H1 (cell line): Measurements from ENCODE around the gene PSG7. TPM values are rescaled to one million over a fixed set of nuclear protein-coding genes. Genes with fewer than 3 reads are reported as not detected.
A peak's percentile ranks its signal among the peaks of the same experiment; 100 is the strongest.
"Not testable (repeated sequence)": the region's sequence is repeated elsewhere in the genome, so short reads cannot be mapped to it uniquely, and the experiment has no call there.

Experiments
- CTCF ChIA-PET: fragments of 300-600 bp; sonication (Branson Sonifier 250); formaldehyde crosslinking; loops from one replicate; lab custom pipeline; 2021; ENCODE audit not compliant: partially characterized antibody; lab: Charles Lee
- POLR2A ChIA-PET: fragments of 300-600 bp; sonication (Branson Sonifier 250); formaldehyde crosslinking; loops from one replicate; lab custom pipeline; 2021; ENCODE audit warnings: inconsistent platforms; ENCODE audit not compliant: partially characterized antibody; lab: Charles Lee
- DNase-seq, 2 experiments: peaks; one replicate each; pipeline versions ENCODE4 v3.0.0 to v3.0.0-alpha.2; 2010 to 2022; ENCODE audit warnings: low spot score in 2 of 2, low read depth in 1 of 2, mixed read lengths in 1 of 2
- FAIRE-seq: peaks from 2 replicates; lab custom pipeline; 2011; peaks lifted over from hg19 to GRCh38; lab: Jason Lieb, UNC
- H2AFZ ChIP-seq: 2 replicates; pipeline ENCODE4 v1.8.1; 2012; ENCODE audit warnings: low read length, inconsistent platforms
- H2AK5ac ChIP-seq: 2 replicates; pipeline ENCODE4 v1.6.1; 2013; ENCODE audit warnings: low read depth, low read length
- H2BK120ac ChIP-seq: replicated peaks from 2 replicates; pipeline ENCODE3; 2013; ENCODE audit warnings: low read depth, low read length, inconsistent platforms
- H2BK12ac ChIP-seq: 2 replicates; pipeline ENCODE4 v1.6.1; 2013; ENCODE audit warnings: low read depth, low read length
- H2BK15ac ChIP-seq: 2 replicates; pipeline ENCODE4 v1.6.1; 2013; ENCODE audit warnings: low read length
- H2BK20ac ChIP-seq: 2 replicates; pipeline ENCODE4 v1.6.1; 2013; ENCODE audit warnings: low read length
- H2BK5ac ChIP-seq: 2 replicates; pipeline ENCODE4 v1.6.1; 2013; ENCODE audit warnings: low read depth, low read length
- H3K14ac ChIP-seq: 2 replicates; pipeline ENCODE4 v1.6.1; 2013; ENCODE audit warnings: inconsistent platforms; ENCODE audit not compliant: insufficient read length
- H3K18ac ChIP-seq: 2 replicates; pipeline ENCODE4 v1.6.1; 2013; ENCODE audit warnings: low read length; ENCODE audit errors: extremely low read depth
- H3K23ac ChIP-seq: 2 replicates; pipeline ENCODE4 v1.6.1; 2013; ENCODE audit warnings: inconsistent platforms; ENCODE audit not compliant: insufficient read length
- H3K23me2 ChIP-seq: 2 replicates; pipeline ENCODE4 v1.6.1; 2013; ENCODE audit warnings: low read depth, low read length
- H3K27ac ChIP-seq: 2 replicates; pipeline ENCODE4 v1.6.1; 2011; ENCODE audit warnings: low read depth, low read length, inconsistent platforms
- H3K27me3 ChIP-seq, 4 experiments: replicated peaks in 1 of 4; 1 replicate in 1 of 4; 2 replicates in 3 of 4; pipeline versions ENCODE4 v1.6.1 to v1.8.1; 2011 to 2013; ENCODE audit warnings: low read length in 3 of 4, mild to moderate bottlenecking in 3 of 4, inconsistent platforms in 2 of 4, mixed read lengths in 2 of 4, moderate library complexity in 1 of 4; ENCODE audit not compliant: control insufficient read depth in 3 of 4, insufficient read depth in 3 of 4; ENCODE audit errors: extremely low read depth in 1 of 4
- H3K36me3 ChIP-seq, 4 experiments: 2 replicates each; pipeline versions ENCODE4 v1.6.1 to v1.8.1; 2011 to 2013; ENCODE audit warnings: mild to moderate bottlenecking in 4 of 4, low read length in 3 of 4, moderate library complexity in 2 of 4, control low read depth in 1 of 4, inconsistent platforms in 1 of 4; ENCODE audit not compliant: insufficient read depth in 4 of 4, control insufficient read depth in 2 of 4
- H3K4ac ChIP-seq: replicated peaks from 2 replicates; pipeline ENCODE3; 2013; ENCODE audit warnings: low read length, low read depth, mixed read lengths, inconsistent platforms; ENCODE audit not compliant: insufficient read length
- H3K4me1 ChIP-seq, 4 experiments: replicated peaks in 1 of 4; 1 replicate in 1 of 4; 2 replicates in 3 of 4; pipeline versions ENCODE4 v1.6.1 to v1.8.1; 2011 to 2013; ENCODE audit warnings: low read length in 3 of 4, inconsistent platforms in 2 of 4, mixed read lengths in 1 of 4; ENCODE audit not compliant: insufficient read depth in 4 of 4, control insufficient read depth in 3 of 4
- H3K4me2 ChIP-seq, 2 experiments: 2 replicates each; pipeline versions ENCODE4 v1.6.1 to v1.8.1; 2011 to 2013; ENCODE audit warnings: low read depth in 2 of 2, low read length in 2 of 2, control low read depth in 1 of 2, inconsistent platforms in 1 of 2, mild to moderate bottlenecking in 1 of 2; ENCODE audit not compliant: insufficient read depth in 1 of 2
- H3K4me3 ChIP-seq, 4 experiments: fragments of 200-600, 300-600 bp in 1 of 4; sonication (generic), shearing (Covaris generic), sonication (Bioruptor Twin) in 1 of 4; 2 replicates each; pipeline versions ENCODE4 v1.5.1 to v1.8.1; 2011 to 2016; ENCODE audit warnings: low read length in 4 of 4, low read depth in 3 of 4, control low read depth in 2 of 4, inconsistent platforms in 2 of 4, mild to moderate bottlenecking in 2 of 4, mixed read lengths in 1 of 4, moderate library complexity in 1 of 4; ENCODE audit not compliant: insufficient read depth in 2 of 4; ENCODE audit errors: extremely low read depth in 1 of 4
- H3K56ac ChIP-seq: replicated peaks from 2 replicates; pipeline ENCODE3; 2013; ENCODE audit warnings: low read depth, mild to moderate bottlenecking, mixed read lengths, low read length, inconsistent platforms; ENCODE audit not compliant: insufficient read length
- H3K79me1 ChIP-seq: 2 replicates; pipeline ENCODE4 v1.6.1; 2013; ENCODE audit warnings: low read depth, low read length, control low read depth
- H3K79me2 ChIP-seq, 2 experiments: 2 replicates each; pipeline versions ENCODE4 v1.6.1 to v1.8.1; 2012 to 2013; ENCODE audit warnings: low read length in 2 of 2, mild to moderate bottlenecking in 2 of 2, inconsistent platforms in 1 of 2; ENCODE audit not compliant: insufficient read depth in 2 of 2, control insufficient read depth in 1 of 2
- H3K9ac ChIP-seq, 4 experiments: replicated peaks in 1 of 4; 1 replicate in 1 of 4; 2 replicates in 3 of 4; pipeline versions ENCODE4 v1.6.1 to v1.8.1; 2011 to 2013; ENCODE audit warnings: low read depth in 3 of 4, low read length in 3 of 4, control low read depth in 2 of 4, mild to moderate bottlenecking in 2 of 4, moderate library complexity in 2 of 4, inconsistent platforms in 1 of 4; ENCODE audit errors: extremely low read depth in 1 of 4
- H3K9me3 ChIP-seq, 2 experiments: 2 replicates each; pipeline versions ENCODE4 v1.6.1 to v1.8.1; 2012 to 2013; ENCODE audit warnings: mild to moderate bottlenecking in 2 of 2, moderate library complexity in 2 of 2, control low read depth in 1 of 2, inconsistent platforms in 1 of 2, low read depth in 1 of 2, low read length in 1 of 2, mixed read lengths in 1 of 2; ENCODE audit not compliant: insufficient read depth in 2 of 2
- H4K20me1 ChIP-seq, 2 experiments: replicated peaks in 1 of 2; 2 replicates each; pipeline versions ENCODE3 to v1.8.1; 2011 to 2013; ENCODE audit warnings: inconsistent platforms in 2 of 2, low read length in 2 of 2, mild to moderate bottlenecking in 1 of 2; ENCODE audit not compliant: insufficient read depth in 2 of 2, control insufficient read depth in 1 of 2
- H4K5ac ChIP-seq: 2 replicates; pipeline ENCODE4 v1.6.1; 2013; ENCODE audit warnings: low read length, low read depth, mixed read lengths, inconsistent platforms; ENCODE audit not compliant: insufficient read length
- H4K8ac ChIP-seq: 2 replicates; pipeline ENCODE4 v1.8.0; 2013; ENCODE audit warnings: mild to moderate bottlenecking, moderate library complexity, low read length, inconsistent platforms; ENCODE audit not compliant: insufficient read depth; ENCODE audit errors: extremely low read depth
- H4K91ac ChIP-seq: replicated peaks from 2 replicates; pipeline ENCODE3; 2013; ENCODE audit warnings: low read length, mixed read lengths, inconsistent platforms; ENCODE audit not compliant: insufficient read length
- CTCF ChIP-seq, 3 experiments: IDR thresholded peaks; 1 replicate in 2 of 3; 2 replicates in 1 of 3; pipeline versions ENCODE4 v1.5.1 to v1.6.1; 2011; ENCODE audit warnings: low read length in 3 of 3, mild to moderate bottlenecking in 3 of 3, inconsistent platforms in 2 of 3, low read depth in 1 of 3, moderate library complexity in 1 of 3; ENCODE audit not compliant: insufficient read depth in 1 of 3; ENCODE audit errors: control extremely low read depth in 1 of 3
- RAD21 ChIP-seq, 2 experiments: IDR thresholded peaks in 1 of 2; conservative IDR thresholded peaks in 1 of 2; 2 replicates each; pipeline ENCODE4 v1.6.1; 2011; ENCODE audit warnings: low read depth in 2 of 2, low read length in 2 of 2, improper control_type of control experiment in 1 of 2, inconsistent platforms in 1 of 2, mild to moderate bottlenecking in 1 of 2, moderate library complexity in 1 of 2
- WGBS, 2 experiments: shearing (Covaris generic) in 1 of 2; methylation state at CpG; one replicate each; pipeline versions ENCODE4 v1.1.6 to v1.1.7; 2013 to 2015; ENCODE audit warnings: low lambda C conversion rate in 2 of 2, mixed read lengths in 2 of 2, inconsistent platforms in 1 of 2, low coverage in 1 of 2, missing lambda C conversion rate in 1 of 2; ENCODE audit not compliant: insufficient replicate concordance in 2 of 2, insufficient coverage in 1 of 2, insufficient read length in 1 of 2; ENCODE audit errors: extremely low coverage in 1 of 2, missing lambda C conversion rate in 1 of 2; 5-methylcytosine and 5-hydroxymethylcytosine counted together
- polyA plus RNA-seq, 7 experiments: library from polyadenylated mRNA; depleted of rRNA in 3 of 7; stranded (reverse) in 5 of 7; unstranded in 2 of 7; fragments of >200 nt in 5 of 7; fragments of 200-250 nt in 2 of 7; gene quantifications; 1 replicate in 5 of 7; 2 replicates in 1 of 7; 4 replicates in 1 of 7; pipeline versions ENCODE4 v1.2.1 to v1.2.3, GENCODE V29; 2011 to 2013; ENCODE audit warnings: missing spikeins in 2 of 7, mixed read lengths in 2 of 7
- total RNA-seq: library from RNA; stranded (reverse); fragmentation: NEBNext Ultra II Directional; extraction: Animal tissue kit (Norgen Biotek cat#: 25700); gene quantifications from 2 replicates; pipeline ENCODE4 v1.2.1, GENCODE V29; 2021

The PSG7 gene
- total and polyA plus RNA-seq, 2 of the 8 experiments (the other 6 are each of a cell fraction or from before 2014, with no cell fraction given) = not detected

GRCh38 chr19:42881279-42881678, 55.7 kb downstream of the PSG7 start:
- H3K4ac ChIP-seq, H2BK15ac ChIP-seq, H3K36me3 ChIP-seq, H2AK5ac ChIP-seq, H4K20me1 ChIP-seq, H3K56ac ChIP-seq, POLR2A ChIA-PET, CTCF ChIA-PET, H2BK5ac ChIP-seq, H3K27ac ChIP-seq, H2BK120ac ChIP-seq, FAIRE-seq, H3K4me3 ChIP-seq, H2AFZ ChIP-seq, H3K9ac ChIP-seq, H4K8ac ChIP-seq, H3K79me2 ChIP-seq, H3K14ac ChIP-seq, H3K23me2 ChIP-seq, H3K4me2 ChIP-seq, H2BK12ac ChIP-seq, H3K27me3 ChIP-seq, H3K18ac ChIP-seq, H3K23ac ChIP-seq, H3K79me1 ChIP-seq, H4K5ac ChIP-seq, H4K91ac ChIP-seq, DNase-seq, H2BK20ac ChIP-seq, H3K4me1 ChIP-seq: not testable (repeated sequence)
- peaks cover 14 to 52% of the 10 kb centered on the region in 2 experiments; a peak in 3 of 4 replicates for H3K9me3 ChIP-seq
- 72% methylated on average over 8 of the region's 8 CpGs; no CpG with 5 or more reads in 1 of the 2 experiments for WGBS, 2 experiments
- TF ChIP-seq CTCF (IDR thresholded peaks at IDR 0.05; ENCODE audit: control extremely low read depth in 1 of 3, insufficient read depth in 1 of 3, low read depth in 1 of 3, low read length in 3 of 3) = peak in 2 of 3 experiments; percentile 29 to 34; a peak in 2 of 4 replicates
- 0 out of 4 replicates have a peak, but pooled peaks of 1 of the 2 experiments have one; percentile 7 for TF ChIP-seq RAD21 (IDR thresholded peaks at IDR 0.05 in 1 of 2, conservative IDR thresholded peaks at IDR 0.05 in 1 of 2; ENCODE audit: low read depth in 2 of 2, low read length in 2 of 2)
